Muscle of arm (tissue), 12 donors: ENCODE results near the gene BCL7B. TPM values are rescaled to one million over a fixed set of nuclear protein-coding genes. Genes with fewer than 3 reads are reported as not detected.
"Not testable (repeated sequence)": the region's sequence is repeated elsewhere in the genome, so short reads cannot be mapped to it uniquely, and the experiment has no call there.

Source experiments
- DNase-seq: peaks from one replicate; pipeline ENCODE4 v3.0.0-alpha.2; 2013
- polyA plus RNA-seq, 12 donors: library from polyadenylated mRNA; unstranded; fragments of 120-200 nt; gene quantifications; one replicate each; pipeline ENCODE4 v1.2.1, GENCODE V29; 2013; ENCODE audit not compliant: insufficient read length in 12 of 12

Gene BCL7B
- polyA plus RNA-seq, 12 donors = 26.7 to 61.0 (median 32.3) TPM; not detected in 1

DNA sequence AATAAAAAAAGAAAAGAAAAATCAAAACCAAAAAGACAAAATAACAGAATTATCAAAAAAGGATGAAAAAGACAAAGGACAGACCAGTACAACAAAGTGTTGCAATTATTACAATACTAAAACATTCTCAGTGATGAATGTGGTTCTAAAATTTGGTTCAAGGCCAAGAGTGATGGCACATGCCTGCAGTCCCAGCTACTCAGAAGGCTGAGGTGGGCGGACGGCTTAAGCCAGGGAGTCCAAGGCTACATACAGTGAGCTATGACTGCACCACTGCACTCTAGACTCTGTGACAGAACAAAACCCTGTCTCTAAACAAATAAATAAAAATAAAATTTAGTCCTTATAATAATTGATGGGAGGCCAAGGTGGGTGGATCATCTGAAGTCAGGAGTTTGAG, 49.9 kb downstream of the BCL7B start:
- DNase-seq = no peak

DNA sequence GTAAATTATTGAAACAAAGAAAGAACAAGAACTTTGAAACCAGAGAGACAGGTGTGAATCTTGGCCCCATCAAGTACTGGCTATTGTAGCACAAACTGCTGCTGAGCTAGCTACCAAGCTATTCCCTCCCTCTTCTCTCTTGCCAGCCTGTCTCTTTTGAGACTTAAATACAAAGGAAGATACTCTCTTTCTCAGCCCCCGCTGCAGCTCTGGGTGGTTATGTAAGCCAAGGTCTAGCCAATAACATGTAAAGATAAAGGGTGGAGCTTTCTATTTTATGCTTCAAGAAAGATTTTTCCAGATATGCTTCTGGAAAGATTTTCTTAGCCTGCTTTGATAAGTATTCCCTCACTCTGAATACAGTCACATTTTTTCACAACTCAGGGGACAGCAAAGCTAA, 52.6 kb downstream of the BCL7B start:
- DNase-seq = no peak

DNA sequence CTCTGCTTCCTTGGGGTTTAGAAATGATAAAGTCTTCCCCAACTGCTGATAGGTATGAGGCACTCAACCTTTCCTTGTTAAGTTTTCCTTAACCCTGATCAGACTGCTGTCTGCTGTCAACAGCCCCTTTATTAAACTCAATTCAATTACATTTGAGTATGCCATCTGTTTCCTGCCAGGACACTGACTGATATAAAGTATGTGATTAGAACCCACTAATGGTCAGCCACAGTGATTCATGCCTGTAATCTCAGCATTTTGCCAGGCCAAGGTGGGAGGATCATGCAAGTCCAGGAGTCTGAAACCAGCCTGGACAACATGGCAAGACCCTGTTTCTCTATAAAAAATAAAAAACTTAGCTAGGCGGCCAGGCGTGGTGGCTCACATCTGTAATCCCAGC, 53.5 kb downstream of the BCL7B start:
- no peak for DNase-seq

DNA sequence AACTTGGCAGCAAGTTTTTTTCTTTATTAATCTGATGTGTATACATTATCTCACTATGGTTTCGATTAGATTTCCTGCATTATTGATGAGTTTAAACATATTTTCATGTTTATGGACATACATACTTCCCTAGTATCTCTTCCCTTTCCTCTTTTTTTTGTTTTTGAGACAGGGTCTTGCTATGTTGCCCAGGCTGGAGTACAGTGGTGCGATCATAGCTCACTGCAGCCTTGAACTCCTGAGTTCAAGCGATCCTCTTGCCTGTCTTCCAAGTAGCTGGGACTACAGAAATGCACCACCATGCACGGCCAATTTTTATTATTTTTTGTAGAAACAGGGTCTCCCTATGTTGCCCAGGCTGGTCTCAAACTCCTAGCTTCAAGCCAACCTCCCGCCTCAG, 54.3 kb downstream of the BCL7B start:
- DNase-seq = no peak

DNA sequence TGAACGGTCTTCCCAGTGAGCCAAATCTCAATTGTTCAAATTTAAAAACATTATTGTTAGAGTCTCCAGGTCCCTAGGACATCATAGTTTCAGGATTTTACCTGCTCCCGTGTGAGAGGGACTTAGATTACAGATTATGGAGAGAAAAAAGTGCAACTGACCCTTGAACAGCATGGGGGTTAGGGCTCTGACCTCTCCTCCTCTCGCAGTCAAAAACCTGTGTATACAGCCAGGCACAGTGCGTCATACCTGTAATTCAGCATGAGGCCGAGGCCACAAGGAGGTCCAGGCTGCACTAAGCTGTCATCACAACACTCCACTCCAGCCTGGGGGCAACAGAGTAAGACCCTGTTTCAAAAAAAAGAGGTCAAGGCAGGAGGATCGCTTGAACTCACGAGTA, 60.9 kb downstream of the BCL7B start:
- no peak for DNase-seq

DNA sequence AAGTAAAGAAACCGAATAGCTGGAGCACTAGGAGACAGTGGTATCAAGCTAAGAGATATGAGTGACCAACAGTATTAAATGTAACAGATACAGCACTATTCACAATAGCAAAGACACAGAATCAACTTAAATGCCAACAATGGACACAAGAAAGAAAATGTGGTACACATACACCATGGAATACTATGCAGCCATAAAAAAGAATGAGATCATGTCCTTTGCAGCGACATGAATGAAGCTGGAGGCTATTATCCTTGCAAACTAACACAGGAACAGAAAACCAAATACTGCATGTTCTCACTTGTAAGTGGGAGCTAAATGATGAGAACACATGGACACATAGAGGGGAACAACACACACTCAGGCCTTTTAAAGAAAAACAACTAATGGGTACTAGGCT, 62.0 kb downstream of the BCL7B start:
- not testable (repeated sequence) for DNase-seq

DNA sequence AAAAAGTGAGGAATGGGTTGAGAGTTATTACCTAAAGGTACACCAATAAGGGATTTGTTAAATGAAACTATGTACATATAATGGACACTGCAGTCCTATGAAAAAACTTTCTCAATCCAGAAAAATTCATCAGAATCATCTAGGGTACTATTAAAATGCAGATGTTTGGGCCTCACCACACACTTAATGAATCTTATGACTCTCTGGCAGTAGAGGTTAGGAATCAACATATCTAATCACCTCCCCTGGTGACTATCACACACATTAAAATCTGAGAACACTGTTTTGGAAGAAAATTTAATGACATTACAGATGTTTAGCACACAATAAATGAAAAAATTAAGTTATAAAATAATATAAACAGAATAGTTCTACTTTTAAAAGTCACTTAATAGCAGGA, 67.5 kb downstream of the BCL7B start:
- peak; percentile 20 for DNase-seq

DNA sequence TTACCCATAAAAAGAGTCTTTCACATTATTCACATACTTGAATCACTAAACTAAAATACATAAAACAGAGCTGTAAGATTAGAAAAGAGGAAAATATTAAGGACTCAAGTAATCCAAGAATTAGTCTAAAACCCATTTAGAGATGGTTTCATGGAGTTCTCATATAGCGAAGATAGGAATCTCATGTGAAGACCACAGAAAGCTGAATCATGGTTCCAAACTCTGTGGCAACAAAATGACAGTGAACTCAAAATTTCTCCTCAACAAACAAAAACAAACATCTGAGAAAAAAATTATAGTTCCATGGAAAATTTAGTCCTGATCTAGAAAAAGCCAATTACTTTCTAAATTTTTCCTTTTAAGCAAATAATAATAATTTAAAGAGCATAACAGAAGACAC, 70.0 kb downstream of the BCL7B start:
- DNase-seq = no peak

Other genes starting within 250 kb of the BCL7B start
- gene NSUN5, start 248.9 kb downstream of the BCL7B start, polyA plus RNA-seq = 10 to 100 TPM in 11 of 12 donors, not detected in 1; 13.7 to 20.6 (median 14.5) TPM
- under 1 TPM in 9 of 12 donors, not detected in 3; 0.11 to 0.80 (median 0.35) TPM for gene TRIM50, start 229.6 kb downstream of the BCL7B start, polyA plus RNA-seq
- gene FKBP6, start 229.5 kb downstream of the BCL7B start, polyA plus RNA-seq = under 1 TPM in 7 of 12 donors, not detected in 5; 0.11 to 0.32 (median 0.24) TPM
- 10 to 100 TPM in 8 of 12 donors, 1 to 10 TPM in 3, not detected in 1; 3.5 to 22.7 (median 11.4) TPM for gene FZD9, start 123.9 kb downstream of the BCL7B start, polyA plus RNA-seq
- 10 to 100 TPM in 11 of 12 donors, not detected in 1; 48.5 to 62.8 (median 55.3) TPM for gene BAZ1B, start 35.4 kb downstream of the BCL7B start, polyA plus RNA-seq
- 10 to 100 TPM in 11 of 12 donors, not detected in 1; 21.6 to 48.7 (median 26.5) TPM for gene TBL2, start 20.9 kb upstream of the BCL7B start, polyA plus RNA-seq
- gene MLXIPL, start 66.8 kb upstream of the BCL7B start, polyA plus RNA-seq = 10 to 100 TPM in 1 of 12 donors, 1 to 10 TPM in 1, under 1 TPM in 9, not detected in 1; 0.06 to 27.3 (median 0.28) TPM
- 1 to 10 TPM in 10 of 12 donors, not detected in 2; 1.6 to 4.2 (median 2.2) TPM for gene VPS37D, start 110.1 kb upstream of the BCL7B start, polyA plus RNA-seq
- 10 to 100 TPM in 1 of 12 donors, 1 to 10 TPM in 10, not detected in 1; 4.9 to 11.3 (median 6.5) TPM for gene DNAJC30, start 125.8 kb upstream of the BCL7B start, polyA plus RNA-seq
- 10 to 100 TPM in 11 of 12 donors, not detected in 1; 44.7 to 83.4 (median 68.9) TPM for gene BUD23, start 125.9 kb upstream of the BCL7B start, polyA plus RNA-seq
- 10 to 100 TPM in 7 of 12 donors, 1 to 10 TPM in 4, not detected in 1; 6.2 to 13.1 (median 10.7) TPM for gene STX1A, start 162.0 kb upstream of the BCL7B start, polyA plus RNA-seq
- gene ABHD11, start 181.1 kb upstream of the BCL7B start, polyA plus RNA-seq = 10 to 100 TPM in 8 of 12 donors, 1 to 10 TPM in 3, not detected in 1; 8.4 to 47.3 (median 10.5) TPM
- gene CLDN3, start 212.6 kb upstream of the BCL7B start, polyA plus RNA-seq = 10 to 100 TPM in 1 of 12 donors, under 1 TPM in 6, not detected in 5; 0.19 to 14.9 (median 0.38) TPM